WTC11 (cell line): ENCODE results near the gene KPTN. TPM values are rescaled to one million over a fixed set of nuclear protein-coding genes. Genes with fewer than 3 reads are reported as not detected.

Experiments used
- ATAC-seq: fragments of 200-7000 bp; cut with Tn5 transposase; 2 replicates; pipeline ENCODE4 v1.10.0; 2021; ENCODE audit warnings: mild to moderate bottlenecking, moderate library complexity
- CTCF ChIA-PET: fragments of 300-600 bp; sonication (Branson Sonifier 250); formaldehyde crosslinking; loops from one replicate; lab custom pipeline; 2021; ENCODE audit warnings: antibody characterized with exemption; lab: Charles Lee
- POLR2A ChIA-PET: fragments of 350-600 bp; sonication (Branson Sonifier 250); formaldehyde crosslinking; loops from one replicate; lab custom pipeline; 2021; ENCODE audit warnings: antibody characterized with exemption; lab: Charles Lee
- DNase-seq: peaks from one replicate; pipeline ENCODE4 v3.0.0; 2021; ENCODE audit warnings: low spot score
- H3K27ac Mint-ChIP-seq: 2 replicates; pipeline ENCODE4 v1.8.0; 2021; ENCODE audit warnings: mixed read lengths
- H3K27me3 Mint-ChIP-seq: 2 replicates; pipeline ENCODE4 v1.8.0; 2021; ENCODE audit warnings: low read depth, mild to moderate bottlenecking, moderate library complexity, mixed read lengths
- H3K36me3 Mint-ChIP-seq: 2 replicates; pipeline ENCODE4 v1.8.0; 2021; ENCODE audit warnings: mixed read lengths
- H3K4me1 Mint-ChIP-seq: 2 replicates; pipeline ENCODE4 v1.8.0; 2022; ENCODE audit warnings: mixed read lengths
- H3K4me3 Mint-ChIP-seq: 2 replicates; pipeline ENCODE4 v1.8.0; 2021; ENCODE audit warnings: mild to moderate bottlenecking, moderate library complexity, mixed read lengths
- H3K9me3 Mint-ChIP-seq: 2 replicates; pipeline ENCODE4 v1.8.0; 2021; ENCODE audit warnings: mixed read lengths
- ATF1 ChIP-seq: sonication (generic); formaldehyde crosslinking; IDR thresholded peaks from 2 replicates; pipeline ENCODE4 v1.8.1; 2023; ENCODE audit warnings: mild to moderate bottlenecking, moderate library complexity, missing genetic modification reagents
- ESRRA ChIP-seq: sonication (generic); formaldehyde crosslinking; IDR thresholded peaks from 2 replicates; pipeline ENCODE4 v1.8.1; 2022; ENCODE audit warnings: mild to moderate bottlenecking, missing genetic modification reagents, borderline replicate concordance
- GTF2I ChIP-seq: fragments of 250-450 bp; sonication (Bioruptor Pico); conservative IDR thresholded peaks from 2 replicates; pipeline ENCODE4 v1.4.0; 2021; ENCODE audit warnings: mild to moderate bottlenecking
- KAT7 ChIP-seq: sonication (generic); formaldehyde crosslinking; IDR thresholded peaks from 2 replicates; pipeline ENCODE4 v1.8.1; 2023; ENCODE audit warnings: missing genetic modification reagents, mild to moderate bottlenecking, borderline replicate concordance
- PRRX2 ChIP-seq: fragments of 250-450 bp; sonication (Bioruptor Pico); IDR thresholded peaks from 2 replicates; pipeline ENCODE4 v1.8.0; 2021; ENCODE audit warnings: mild to moderate bottlenecking
- SMAD4 ChIP-seq: sonication (generic); formaldehyde crosslinking; IDR thresholded peaks from 2 replicates; pipeline ENCODE4 v1.8.0; 2022; ENCODE audit warnings: mild to moderate bottlenecking, missing genetic modification reagents
- SOX15 ChIP-seq: fragments of 250-450 bp; sonication (Bioruptor Pico); IDR thresholded peaks from 2 replicates; pipeline ENCODE4 v1.9.0; 2021; ENCODE audit warnings: mild to moderate bottlenecking
- ZNF232 ChIP-seq: sonication (generic); formaldehyde crosslinking; IDR thresholded peaks from 2 replicates; pipeline ENCODE4 v1.8.0; 2022; ENCODE audit warnings: mild to moderate bottlenecking, missing genetic modification reagents
- ZNF263 ChIP-seq: sonication (generic); formaldehyde crosslinking; IDR thresholded peaks from 2 replicates; pipeline ENCODE4 v1.8.1; 2022; ENCODE audit warnings: low read depth, mild to moderate bottlenecking, moderate library complexity, missing genetic modification reagents
- ZNF671 ChIP-seq: fragments of 250-450 bp; sonication (Bioruptor Pico); IDR thresholded peaks from 2 replicates; pipeline ENCODE4 v1.8.0; 2021; ENCODE audit warnings: mild to moderate bottlenecking
- total RNA-seq: library from RNA; stranded (reverse); gene quantifications from 3 replicates; pipeline ENCODE4 v1.2.3, GENCODE V29; 2021
- TF ChIP-seq, protein P1 (sequence below): sonication (generic); formaldehyde crosslinking; IDR thresholded peaks from 2 replicates; pipeline ENCODE4 v1.8.0; 2022; ENCODE audit warnings: mild to moderate bottlenecking, missing genetic modification reagents
- TF ChIP-seq, protein P2 (sequence below): sonication (generic); formaldehyde crosslinking; IDR thresholded peaks from 2 replicates; pipeline ENCODE4 v1.8.1; 2023; ENCODE audit warnings: mild to moderate bottlenecking, missing genetic modification reagents, borderline replicate concordance
- TF ChIP-seq, protein P3 (sequence below): sonication (generic); formaldehyde crosslinking; IDR thresholded peaks from 2 replicates; pipeline ENCODE4 v1.8.1; 2022; ENCODE audit warnings: missing genetic modification reagents, borderline replicate concordance
- TF ChIP-seq, protein P4 (sequence below): sonication (generic); formaldehyde crosslinking; IDR thresholded peaks from 2 replicates; pipeline ENCODE4 v1.8.0; 2023; ENCODE audit warnings: missing genetic modification reagents, mild to moderate bottlenecking, borderline replicate concordance
- TF ChIP-seq, protein P5 (sequence below): sonication (generic); formaldehyde crosslinking; IDR thresholded peaks from 2 replicates; pipeline ENCODE4 v1.8.1; 2023; ENCODE audit warnings: mild to moderate bottlenecking, missing genetic modification reagents
- TF ChIP-seq, protein P6 (sequence below): sonication (generic); formaldehyde crosslinking; IDR thresholded peaks from 2 replicates; pipeline ENCODE4 v1.8.1; 2023; ENCODE audit warnings: mild to moderate bottlenecking, missing genetic modification reagents

Gene KPTN
- total RNA-seq, 1 experiment from 2014 or later: 24.5 TPM

DNA sequence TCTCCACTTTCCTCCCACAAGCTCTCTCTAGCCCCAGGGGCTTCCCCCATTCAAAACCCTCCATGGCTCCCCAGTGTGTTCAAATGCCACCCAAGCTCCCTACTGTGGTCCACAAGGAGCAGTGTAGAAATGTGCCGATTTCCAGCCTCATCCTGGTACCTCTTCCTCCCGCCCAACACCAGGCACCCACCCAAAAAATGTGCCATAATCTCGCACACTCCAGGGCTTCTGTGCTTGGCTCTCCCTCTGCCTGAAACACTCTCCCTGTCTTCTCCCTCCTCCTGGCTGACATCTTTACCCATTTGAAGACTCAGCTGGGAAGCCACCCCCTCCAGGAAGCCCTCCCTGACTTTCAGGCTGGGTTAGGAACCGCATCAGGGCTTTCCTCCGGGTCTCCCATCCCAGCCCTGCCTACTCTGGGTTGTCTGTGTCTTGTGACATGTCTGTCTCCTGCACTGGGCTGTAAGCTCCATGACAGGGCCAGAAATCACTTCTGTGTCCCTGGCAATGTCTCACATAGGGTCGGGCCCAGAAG is 48.1 kb downstream of the KPTN start:
- Mint-ChIP-seq H3K9me3 (no peaks in the 10 kb centered on the region), H3K36me3 (no peaks in the 10 kb centered on the region; the same call in 1 of the 2 replicates), H3K27me3 (peaks cover 24% of the 10 kb centered on the region), H3K27ac (peak overlapping the region; percentile 33; the same call in 1 of the 2 replicates), H3K4me3 (no peak overlapping the region), H3K4me1 (peaks cover 8% of the 10 kb centered on the region)
- CTCF ChIA-PET: interaction anchor here (0.9 to 4.5 kb wide), 29 partner anchors 8 to 300 kb away, joined by 3 to 98 read pairs (median 13); partner anchors contain the start of genes EHD2, KPTN, NAPA and SLC8A2
- no peak for ATAC-seq
- no peak for TF ChIP-seq ZNF232 (CRISPR knock-in tag)
- no peak for TF ChIP-seq SOX15
- TF ChIP-seq, protein P1, sequence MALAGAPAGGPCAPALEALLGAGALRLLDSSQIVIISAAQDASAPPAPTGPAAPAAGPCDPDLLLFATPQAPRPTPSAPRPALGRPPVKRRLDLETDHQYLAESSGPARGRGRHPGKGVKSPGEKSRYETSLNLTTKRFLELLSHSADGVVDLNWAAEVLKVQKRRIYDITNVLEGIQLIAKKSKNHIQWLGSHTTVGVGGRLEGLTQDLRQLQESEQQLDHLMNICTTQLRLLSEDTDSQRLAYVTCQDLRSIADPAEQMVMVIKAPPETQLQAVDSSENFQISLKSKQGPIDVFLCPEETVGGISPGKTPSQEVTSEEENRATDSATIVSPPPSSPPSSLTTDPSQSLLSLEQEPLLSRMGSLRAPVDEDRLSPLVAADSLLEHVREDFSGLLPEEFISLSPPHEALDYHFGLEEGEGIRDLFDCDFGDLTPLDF (CRISPR knock-in tag): no peak
- no peak for TF ChIP-seq SMAD4 (CRISPR knock-in tag)
- TF ChIP-seq, protein P2, sequence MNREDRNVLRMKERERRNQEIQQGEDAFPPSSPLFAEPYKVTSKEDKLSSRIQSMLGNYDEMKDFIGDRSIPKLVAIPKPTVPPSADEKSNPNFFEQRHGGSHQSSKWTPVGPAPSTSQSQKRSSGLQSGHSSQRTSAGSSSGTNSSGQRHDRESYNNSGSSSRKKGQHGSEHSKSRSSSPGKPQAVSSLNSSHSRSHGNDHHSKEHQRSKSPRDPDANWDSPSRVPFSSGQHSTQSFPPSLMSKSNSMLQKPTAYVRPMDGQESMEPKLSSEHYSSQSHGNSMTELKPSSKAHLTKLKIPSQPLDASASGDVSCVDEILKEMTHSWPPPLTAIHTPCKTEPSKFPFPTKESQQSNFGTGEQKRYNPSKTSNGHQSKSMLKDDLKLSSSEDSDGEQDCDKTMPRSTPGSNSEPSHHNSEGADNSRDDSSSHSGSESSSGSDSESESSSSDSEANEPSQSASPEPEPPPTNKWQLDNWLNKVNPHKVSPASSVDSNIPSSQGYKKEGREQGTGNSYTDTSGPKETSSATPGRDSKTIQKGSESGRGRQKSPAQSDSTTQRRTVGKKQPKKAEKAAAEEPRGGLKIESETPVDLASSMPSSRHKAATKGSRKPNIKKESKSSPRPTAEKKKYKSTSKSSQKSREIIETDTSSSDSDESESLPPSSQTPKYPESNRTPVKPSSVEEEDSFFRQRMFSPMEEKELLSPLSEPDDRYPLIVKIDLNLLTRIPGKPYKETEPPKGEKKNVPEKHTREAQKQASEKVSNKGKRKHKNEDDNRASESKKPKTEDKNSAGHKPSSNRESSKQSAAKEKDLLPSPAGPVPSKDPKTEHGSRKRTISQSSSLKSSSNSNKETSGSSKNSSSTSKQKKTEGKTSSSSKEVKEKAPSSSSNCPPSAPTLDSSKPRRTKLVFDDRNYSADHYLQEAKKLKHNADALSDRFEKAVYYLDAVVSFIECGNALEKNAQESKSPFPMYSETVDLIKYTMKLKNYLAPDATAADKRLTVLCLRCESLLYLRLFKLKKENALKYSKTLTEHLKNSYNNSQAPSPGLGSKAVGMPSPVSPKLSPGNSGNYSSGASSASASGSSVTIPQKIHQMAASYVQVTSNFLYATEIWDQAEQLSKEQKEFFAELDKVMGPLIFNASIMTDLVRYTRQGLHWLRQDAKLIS (CRISPR knock-in tag): no peak
- TF ChIP-seq, protein P3, sequence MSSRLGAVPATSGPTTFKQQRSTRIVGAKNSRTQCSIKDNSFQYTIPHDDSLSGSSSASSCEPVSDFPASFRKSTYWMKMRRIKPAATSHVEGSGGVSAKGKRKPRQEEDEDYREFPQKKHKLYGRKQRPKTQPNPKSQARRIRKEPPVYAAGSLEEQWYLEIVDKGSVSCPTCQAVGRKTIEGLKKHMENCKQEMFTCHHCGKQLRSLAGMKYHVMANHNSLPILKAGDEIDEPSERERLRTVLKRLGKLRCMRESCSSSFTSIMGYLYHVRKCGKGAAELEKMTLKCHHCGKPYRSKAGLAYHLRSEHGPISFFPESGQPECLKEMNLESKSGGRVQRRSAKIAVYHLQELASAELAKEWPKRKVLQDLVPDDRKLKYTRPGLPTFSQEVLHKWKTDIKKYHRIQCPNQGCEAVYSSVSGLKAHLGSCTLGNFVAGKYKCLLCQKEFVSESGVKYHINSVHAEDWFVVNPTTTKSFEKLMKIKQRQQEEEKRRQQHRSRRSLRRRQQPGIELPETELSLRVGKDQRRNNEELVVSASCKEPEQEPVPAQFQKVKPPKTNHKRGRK (CRISPR knock-in tag): no peak
- no peak for DNase-seq
- POLR2A ChIA-PET: interaction anchor here (1.0 kb wide), 1 partner anchor 48 kb away, joined by 3 read pairs; no protein-coding TSS in a partner anchor

DNA sequence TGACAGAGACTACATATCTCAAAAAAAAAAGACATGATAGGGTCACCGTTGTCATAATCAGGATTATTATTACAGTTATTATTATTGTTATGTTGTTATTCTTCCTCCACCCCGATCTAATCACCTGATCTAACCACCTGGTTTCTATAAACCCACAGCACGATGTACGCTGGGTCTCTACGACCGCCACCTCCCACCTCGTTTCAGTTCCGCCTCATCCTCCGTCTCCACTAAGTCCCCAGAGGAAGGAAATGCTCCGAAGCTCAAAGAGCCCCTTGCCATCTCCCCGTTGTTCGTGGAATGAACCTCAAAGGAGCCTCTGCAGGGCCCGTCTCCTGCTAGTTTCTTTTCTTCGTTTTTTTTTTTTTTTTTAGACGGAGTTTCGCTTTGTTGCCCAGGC is 48.8 kb downstream of the KPTN start:
- no peaks in the 10 kb centered on the region; the same call in 1 of the 2 replicates for H3K36me3 Mint-ChIP-seq
- DNase-seq (no peak), ATAC-seq (no peak)
- ChIA-PET CTCF (interaction anchor here (0.6 to 4.5 kb wide), 7 partner anchors 11 to 272 kb away, joined by 3 to 70 read pairs (median 14); partner anchors contain the start of gene KPTN), POLR2A (no interaction called here)
- H3K9me3 Mint-ChIP-seq: no peaks in the 10 kb centered on the region
- H3K4me1 Mint-ChIP-seq: peaks cover 11% of the 10 kb centered on the region
- no peak overlapping the region for H3K27ac Mint-ChIP-seq
- peaks cover 32% of the 10 kb centered on the region for H3K27me3 Mint-ChIP-seq
- H3K4me3 Mint-ChIP-seq: no peak overlapping the region
- TF ChIP-seq, protein P4, sequence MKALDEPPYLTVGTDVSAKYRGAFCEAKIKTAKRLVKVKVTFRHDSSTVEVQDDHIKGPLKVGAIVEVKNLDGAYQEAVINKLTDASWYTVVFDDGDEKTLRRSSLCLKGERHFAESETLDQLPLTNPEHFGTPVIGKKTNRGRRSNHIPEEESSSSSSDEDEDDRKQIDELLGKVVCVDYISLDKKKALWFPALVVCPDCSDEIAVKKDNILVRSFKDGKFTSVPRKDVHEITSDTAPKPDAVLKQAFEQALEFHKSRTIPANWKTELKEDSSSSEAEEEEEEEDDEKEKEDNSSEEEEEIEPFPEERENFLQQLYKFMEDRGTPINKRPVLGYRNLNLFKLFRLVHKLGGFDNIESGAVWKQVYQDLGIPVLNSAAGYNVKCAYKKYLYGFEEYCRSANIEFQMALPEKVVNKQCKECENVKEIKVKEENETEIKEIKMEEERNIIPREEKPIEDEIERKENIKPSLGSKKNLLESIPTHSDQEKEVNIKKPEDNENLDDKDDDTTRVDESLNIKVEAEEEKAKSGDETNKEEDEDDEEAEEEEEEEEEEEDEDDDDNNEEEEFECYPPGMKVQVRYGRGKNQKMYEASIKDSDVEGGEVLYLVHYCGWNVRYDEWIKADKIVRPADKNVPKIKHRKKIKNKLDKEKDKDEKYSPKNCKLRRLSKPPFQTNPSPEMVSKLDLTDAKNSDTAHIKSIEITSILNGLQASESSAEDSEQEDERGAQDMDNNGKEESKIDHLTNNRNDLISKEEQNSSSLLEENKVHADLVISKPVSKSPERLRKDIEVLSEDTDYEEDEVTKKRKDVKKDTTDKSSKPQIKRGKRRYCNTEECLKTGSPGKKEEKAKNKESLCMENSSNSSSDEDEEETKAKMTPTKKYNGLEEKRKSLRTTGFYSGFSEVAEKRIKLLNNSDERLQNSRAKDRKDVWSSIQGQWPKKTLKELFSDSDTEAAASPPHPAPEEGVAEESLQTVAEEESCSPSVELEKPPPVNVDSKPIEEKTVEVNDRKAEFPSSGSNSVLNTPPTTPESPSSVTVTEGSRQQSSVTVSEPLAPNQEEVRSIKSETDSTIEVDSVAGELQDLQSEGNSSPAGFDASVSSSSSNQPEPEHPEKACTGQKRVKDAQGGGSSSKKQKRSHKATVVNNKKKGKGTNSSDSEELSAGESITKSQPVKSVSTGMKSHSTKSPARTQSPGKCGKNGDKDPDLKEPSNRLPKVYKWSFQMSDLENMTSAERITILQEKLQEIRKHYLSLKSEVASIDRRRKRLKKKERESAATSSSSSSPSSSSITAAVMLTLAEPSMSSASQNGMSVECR (CRISPR knock-in tag): no peak

DNA sequence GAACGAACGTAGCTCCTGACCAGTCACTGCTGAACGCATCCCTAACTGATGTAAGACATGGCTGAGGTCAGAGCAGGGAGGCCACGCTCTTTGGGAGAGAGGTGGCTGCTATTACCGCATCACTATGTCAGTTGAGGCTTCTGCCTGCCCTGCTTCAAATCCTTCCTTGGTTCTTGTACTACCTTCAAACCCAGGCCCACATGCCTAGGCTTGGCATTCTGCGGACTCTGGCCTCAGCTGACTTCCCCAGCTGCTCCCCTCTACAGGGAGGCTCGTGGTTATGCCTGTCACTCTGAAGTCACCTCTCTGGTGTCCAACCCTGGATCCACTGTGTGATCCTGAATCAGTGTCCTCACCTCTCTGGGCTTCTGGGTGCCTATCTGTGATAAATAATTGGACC is 49.9 kb downstream of the KPTN start:
- ChIA-PET POLR2A (no interaction called here), CTCF (interaction anchor here (0.9 to 4.5 kb wide), 9 partner anchors 14 to 354 kb away, joined by 3 to 70 read pairs (median 6); partner anchors contain the start of genes EHD2 and KPTN)
- H3K27ac Mint-ChIP-seq: no peak overlapping the region
- no peak for TF ChIP-seq ATF1
- no peak for TF ChIP-seq PRRX2 (CRISPR knock-in tag)
- no peak for TF ChIP-seq KAT7 (CRISPR knock-in tag)
- no peak for TF ChIP-seq ZNF263 (CRISPR knock-in tag)
- TF ChIP-seq, protein P5, sequence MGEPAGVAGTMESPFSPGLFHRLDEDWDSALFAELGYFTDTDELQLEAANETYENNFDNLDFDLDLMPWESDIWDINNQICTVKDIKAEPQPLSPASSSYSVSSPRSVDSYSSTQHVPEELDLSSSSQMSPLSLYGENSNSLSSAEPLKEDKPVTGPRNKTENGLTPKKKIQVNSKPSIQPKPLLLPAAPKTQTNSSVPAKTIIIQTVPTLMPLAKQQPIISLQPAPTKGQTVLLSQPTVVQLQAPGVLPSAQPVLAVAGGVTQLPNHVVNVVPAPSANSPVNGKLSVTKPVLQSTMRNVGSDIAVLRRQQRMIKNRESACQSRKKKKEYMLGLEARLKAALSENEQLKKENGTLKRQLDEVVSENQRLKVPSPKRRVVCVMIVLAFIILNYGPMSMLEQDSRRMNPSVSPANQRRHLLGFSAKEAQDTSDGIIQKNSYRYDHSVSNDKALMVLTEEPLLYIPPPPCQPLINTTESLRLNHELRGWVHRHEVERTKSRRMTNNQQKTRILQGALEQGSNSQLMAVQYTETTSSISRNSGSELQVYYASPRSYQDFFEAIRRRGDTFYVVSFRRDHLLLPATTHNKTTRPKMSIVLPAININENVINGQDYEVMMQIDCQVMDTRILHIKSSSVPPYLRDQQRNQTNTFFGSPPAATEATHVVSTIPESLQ (CRISPR knock-in tag): no peak
- TF ChIP-seq, protein P6, sequence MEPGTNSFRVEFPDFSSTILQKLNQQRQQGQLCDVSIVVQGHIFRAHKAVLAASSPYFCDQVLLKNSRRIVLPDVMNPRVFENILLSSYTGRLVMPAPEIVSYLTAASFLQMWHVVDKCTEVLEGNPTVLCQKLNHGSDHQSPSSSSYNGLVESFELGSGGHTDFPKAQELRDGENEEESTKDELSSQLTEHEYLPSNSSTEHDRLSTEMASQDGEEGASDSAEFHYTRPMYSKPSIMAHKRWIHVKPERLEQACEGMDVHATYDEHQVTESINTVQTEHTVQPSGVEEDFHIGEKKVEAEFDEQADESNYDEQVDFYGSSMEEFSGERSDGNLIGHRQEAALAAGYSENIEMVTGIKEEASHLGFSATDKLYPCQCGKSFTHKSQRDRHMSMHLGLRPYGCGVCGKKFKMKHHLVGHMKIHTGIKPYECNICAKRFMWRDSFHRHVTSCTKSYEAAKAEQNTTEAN (CRISPR knock-in tag): no peak
- TF ChIP-seq GTF2I (CRISPR knock-in tag): no peak
- TF ChIP-seq ESRRA (CRISPR knock-in tag): no peak
- TF ChIP-seq ZNF671: no peak

More for the DNA sequence above, 49.9 kb downstream of the KPTN start:
- ATAC-seq: no peak
- H3K27me3 Mint-ChIP-seq: peaks cover 42% of the 10 kb centered on the region
- H3K4me1 Mint-ChIP-seq: peaks cover 15% of the 10 kb centered on the region
- H3K4me3 Mint-ChIP-seq: no peak overlapping the region
- H3K9me3 Mint-ChIP-seq: no peaks in the 10 kb centered on the region
- no peak for DNase-seq
- no peaks in the 10 kb centered on the region; the same call in 1 of the 2 replicates for H3K36me3 Mint-ChIP-seq
